ENCODE data around the gene ATP6V1A.

GRCh38 chr3:113783463-113783862, 36.6 kb downstream of the ATP6V1A start:
- TF ChIP-seq YY1 (IDR thresholded peaks at IDR 0.05; ENCODE audit: low read depth) (no peak), RAD21 (IDR thresholded peaks at IDR 0.05; ENCODE audit: low read depth) (no peak), MAX (IDR thresholded peaks at IDR 0.05) (no peak), EP300 (IDR thresholded peaks at IDR 0.05; ENCODE audit: borderline replicate concordance) (no peak), EGR1 (IDR thresholded peaks at IDR 0.05) (no peak)

Data from Ishikawa (cell line).